Measurements from ENCODE around the gene MAP2K7. TPM values are rescaled to one million over a fixed set of nuclear protein-coding genes. Genes with fewer than 3 reads are reported as not detected.

The MAP2K7 gene
- total and polyA plus RNA-seq, 2 of the 4 experiments (the other 2 are of a cell fraction) = 4.1 to 15.6 TPM

DNA sequence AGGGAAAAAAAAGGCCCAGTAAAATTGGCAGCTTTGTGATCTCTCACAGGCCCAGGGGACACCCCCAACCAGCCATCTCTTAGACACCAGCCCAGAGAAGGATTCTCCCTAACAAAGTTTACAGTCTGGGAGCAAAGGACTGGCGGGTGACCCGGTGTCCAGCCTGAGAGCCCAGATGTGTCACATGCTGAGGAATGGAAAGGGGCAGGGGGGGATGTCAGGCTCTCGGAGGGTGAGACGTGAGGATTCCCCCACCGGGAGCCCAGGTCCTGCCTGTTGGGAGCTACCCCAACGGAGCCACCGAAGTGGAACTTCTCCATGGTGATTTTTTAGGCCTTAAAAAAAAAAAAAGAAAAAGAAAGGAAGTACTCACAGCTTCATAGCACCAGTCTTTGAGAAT, 27.1 kb downstream of the MAP2K7 start:
- no peak overlapping the region for H2AFZ ChIP-seq (replicated peaks; ENCODE audit: low read length, poor library complexity)
- no peaks in the 10 kb centered on the region for H3K27me3 ChIP-seq (ENCODE audit: control insufficient read depth, insufficient read depth, low read length)
- no peak overlapping the region for H2AK9ac ChIP-seq (replicated peaks; ENCODE audit: low read depth, low read length, poor library complexity)
- no peaks in the 10 kb centered on the region for H3K9me3 ChIP-seq (ENCODE audit: control insufficient read depth, insufficient read depth, low read length)
- no peak overlapping the region for H4K5ac ChIP-seq (ENCODE audit: low read depth, low read length)
- no peak overlapping the region for H3K18ac ChIP-seq (ENCODE audit: low read depth, low read length)
- no peak overlapping the region for H3K23ac ChIP-seq (ENCODE audit: low read depth, low read length)
- H3K9ac ChIP-seq (ENCODE audit: low read depth, low read length) = no peak overlapping the region
- H2BK5ac ChIP-seq (ENCODE audit: low read depth, low read length, poor library complexity, severe bottlenecking) = no peak overlapping the region
- H4K20me1 ChIP-seq (ENCODE audit: insufficient read depth, low read length) = peaks cover 15% of the 10 kb centered on the region
- H3K4ac ChIP-seq (ENCODE audit: low read depth, low read length) = no peak overlapping the region
- BruUV-seq (replicated peaks) = no TSS peak
- H3K14ac ChIP-seq (replicated peaks; ENCODE audit: low read depth, low read length) = no peak overlapping the region
- peaks cover 49% of the 10 kb centered on the region for H3K36me3 ChIP-seq (ENCODE audit: control insufficient read depth, insufficient read depth, low read length)
- POLR2A ChIA-PET (ENCODE audit: unreplicated experiment) = no interaction called here
- H2BK15ac ChIP-seq (ENCODE audit: low read depth, low read length) = no peak overlapping the region
- H3K9me1 ChIP-seq (ENCODE audit: insufficient read depth, low read length) = peaks cover 9% of the 10 kb centered on the region; the same call in 1 of the 2 replicates
- H4K91ac ChIP-seq (ENCODE audit: insufficient read depth, low read depth, low read length) = no peak overlapping the region
- in situ Hi-C loops (cut with MboI; ENCODE audit: low sequenced_read_pairs) (no loop called here), dilution Hi-C loops (cut with HindIII; ENCODE audit: low sequenced_read_pairs, unreplicated experiment) (no loop called here), intact Hi-C loops (cut with micrococcal nuclease) (no loop called here)
- no peak overlapping the region for H2BK120ac ChIP-seq (ENCODE audit: low read depth, low read length)
- no peak overlapping the region for H2BK20ac ChIP-seq (ENCODE audit: low read depth, low read length)
- no peak for ATAC-seq (ENCODE audit: low read depth)
- peaks cover 21% of the 10 kb centered on the region for H3K4me1 ChIP-seq (ENCODE audit: control insufficient read depth, insufficient read depth, low read length)
- TF ChIP-seq, protein P1, sequence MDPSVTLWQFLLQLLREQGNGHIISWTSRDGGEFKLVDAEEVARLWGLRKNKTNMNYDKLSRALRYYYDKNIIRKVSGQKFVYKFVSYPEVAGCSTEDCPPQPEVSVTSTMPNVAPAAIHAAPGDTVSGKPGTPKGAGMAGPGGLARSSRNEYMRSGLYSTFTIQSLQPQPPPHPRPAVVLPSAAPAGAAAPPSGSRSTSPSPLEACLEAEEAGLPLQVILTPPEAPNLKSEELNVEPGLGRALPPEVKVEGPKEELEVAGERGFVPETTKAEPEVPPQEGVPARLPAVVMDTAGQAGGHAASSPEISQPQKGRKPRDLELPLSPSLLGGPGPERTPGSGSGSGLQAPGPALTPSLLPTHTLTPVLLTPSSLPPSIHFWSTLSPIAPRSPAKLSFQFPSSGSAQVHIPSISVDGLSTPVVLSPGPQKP (IDR thresholded peaks at IDR 0.05; ENCODE audit: borderline replicate concordance, low read depth, low read length) = no peak
- no peak for TF ChIP-seq CHD1 (IDR thresholded peaks at IDR 0.05; ENCODE audit: low read depth, low read length)
- no peak for TF ChIP-seq MXI1 (IDR thresholded peaks at IDR 0.05; ENCODE audit: borderline replicate concordance, low read depth, low read length)
- no peak for TF ChIP-seq NFE2L2 (IDR thresholded peaks at IDR 0.05; ENCODE audit: low read depth, low read length)
- no peak for TF ChIP-seq POLR2A (IDR thresholded peaks at IDR 0.05; ENCODE audit: low read depth, low read length)
- no peak overlapping the region for H3K4me2 ChIP-seq (ENCODE audit: low read depth, low read length)
- H2AK5ac ChIP-seq (ENCODE audit: low read depth, low read length) = no peak overlapping the region
- no peak overlapping the region for H3K27ac ChIP-seq (ENCODE audit: insufficient read depth, low read length)
- CTCF ChIA-PET = interaction anchor here (0.7 to 1.5 kb wide), 2 partner anchors 10 to 13 kb away, joined by 5 read pairs; partner anchors contain the start of genes SNAPC2 and TIMM44
- 100% methylated on average over 2 of the region's 7 CpGs; no CpG with 5 or more reads in 1 of the 2 experiments for WGBS, 2 experiments (ENCODE audit: extremely low coverage in 2 of 2, insufficient read length in 1 of 2)
- H4K8ac ChIP-seq (ENCODE audit: low read depth in 2 of 2, low read length in 2 of 2) = no peak overlapping the region
- H3K79me1 ChIP-seq (ENCODE audit: low read depth in 1 of 2, low read length in 2 of 2) = peaks cover 7 to 22% of the 10 kb centered on the region in 2 experiments; a peak in 2 of 4 replicates
- DNase-seq = no peak
- no peak overlapping the region for H3K56ac ChIP-seq (ENCODE audit: extremely low read depth, insufficient read depth, low read length)
- H3K4me3 ChIP-seq (ENCODE audit: insufficient read depth, low read depth, low read length) = no peak overlapping the region
